Stimulated activated CD8-positive, alpha-beta memory T cell treated with anti-CD3 and anti-CD28 coated beads, Interleukin-15, amount 100 ng/mL, for 24 hours (primary cell): ENCODE results near the gene MCM7.

Experiments
- DNase-seq: peaks from one replicate; pipeline ENCODE4 v3.0.0-alpha.2; 2020; ENCODE audit warnings: low read depth

The MCM7 gene

GRCh38 chr7:100122568-100122967, 21.4 kb upstream of the MCM7 start:
- DNase-seq, result no peak

GRCh38 chr7:100122067-100122466, 20.9 kb upstream of the MCM7 start:
- no peak for DNase-seq

GRCh38 chr7:100120733-100121036, 19.5 kb upstream of the MCM7 start:
- DNase-seq, result no peak

GRCh38 chr7:100119970-100120732, 19.0 kb upstream of the MCM7 start:
- DNase-seq, result no peak

GRCh38 chr7:100119072-100119969, 18.1 kb upstream of the MCM7 start, which contains the start of the genes CNPY4 and TAF6:
CNPY4 (plus strand) TSS chr7:100119634; CDS start chr7:100119745, 111 bp downstream.
TAF6 (minus strand) TSS chr7:100119358; CDS start chr7:100114209, 5,149 bp downstream.
- peak; percentile 87 for DNase-seq

GRCh38 chr7:100118388-100119071, 17.3 kb upstream of the MCM7 start:
- DNase-seq, result no peak

- DNase-seq, result no peak
Observed at GRCh38 chr7:100115026-100115425, 13.8 kb upstream of the MCM7 start.

GRCh38 chr7:100111914-100112313, 10.7 kb upstream of the MCM7 start:
- DNase-seq, result no peak

GRCh38 chr7:100111156-100111555, 10.0 kb upstream of the MCM7 start:
- DNase-seq, result no peak

- no peak for DNase-seq
Observed at GRCh38 chr7:100109521-100110163, 8.4 kb upstream of the MCM7 start.

GRCh38 chr7:100107890-100108289, 6.7 kb upstream of the MCM7 start:
- DNase-seq, result no peak

- DNase-seq, result no peak
Observed at GRCh38 chr7:100107125-100107737, 6.0 kb upstream of the MCM7 start.

- DNase-seq, result no peak
Observed at GRCh38 chr7:100106633-100107032, 5.4 kb upstream of the MCM7 start.

GRCh38 chr7:100105534-100105933, 4.3 kb upstream of the MCM7 start:
- no peak for DNase-seq

- no peak for DNase-seq
Observed at GRCh38 chr7:100102950-100103840, 2.0 kb upstream of the MCM7 start.

GRCh38 chr7:100100420-100101015, 679 bp downstream of the MCM7 start:
- DNase-seq, result peak; percentile 67

GRCh38 chr7:100099452-100099851, 1.7 kb downstream of the MCM7 start:
- no peak for DNase-seq

- DNase-seq, result no peak
Observed at GRCh38 chr7:100098913-100099312, 2.3 kb downstream of the MCM7 start.

GRCh38 chr7:100095704-100096103, 5.5 kb downstream of the MCM7 start:
- no peak for DNase-seq

- DNase-seq, result no peak
Observed at GRCh38 chr7:100095289-100095688, 5.9 kb downstream of the MCM7 start.
